HEK293T (cell line): Measurements from ENCODE around the gene DCHS2.

Source experiments
- BHLHE40 ChIP-seq: fragments of 450-650 bp; IDR thresholded peaks from 2 replicates; pipeline ENCODE4 v1.6.1; 2016; ENCODE audit warnings: mild to moderate bottlenecking, moderate library complexity, borderline replicate concordance
- FOXA1 ChIP-seq: fragments of 450-650 bp; IDR thresholded peaks from 2 replicates; pipeline ENCODE4 v1.6.1; 2016; ENCODE audit warnings: mild to moderate bottlenecking
- FOXK2 ChIP-seq: fragments of 450-650 bp; IDR thresholded peaks from 2 replicates; pipeline ENCODE4 v1.6.1; 2016; ENCODE audit warnings: mild to moderate bottlenecking
- FOXM1 ChIP-seq: fragments of 450-650 bp; IDR thresholded peaks from 2 replicates; pipeline ENCODE4 v1.6.1; 2017; ENCODE audit warnings: mild to moderate bottlenecking, borderline replicate concordance
- HDGF ChIP-seq: fragments of 450-650 bp; IDR thresholded peaks from 2 replicates; pipeline ENCODE4 v1.6.1; 2017; ENCODE audit warnings: antibody characterized with exemption, borderline replicate concordance
- LEF1 ChIP-seq: fragments of 450-650 bp; IDR thresholded peaks from 2 replicates; pipeline ENCODE4 v1.6.1; 2017; ENCODE audit warnings: mild to moderate bottlenecking, borderline replicate concordance
- NFRKB ChIP-seq: fragments of 450-650 bp; IDR thresholded peaks from 2 replicates; pipeline ENCODE4 v1.6.1; 2016; ENCODE audit warnings: mild to moderate bottlenecking, moderate library complexity
- SUZ12 ChIP-seq: fragments of 450-650 bp; IDR thresholded peaks from 2 replicates; pipeline ENCODE4 v1.6.1; 2016; ENCODE audit warnings: mild to moderate bottlenecking

DNA sequence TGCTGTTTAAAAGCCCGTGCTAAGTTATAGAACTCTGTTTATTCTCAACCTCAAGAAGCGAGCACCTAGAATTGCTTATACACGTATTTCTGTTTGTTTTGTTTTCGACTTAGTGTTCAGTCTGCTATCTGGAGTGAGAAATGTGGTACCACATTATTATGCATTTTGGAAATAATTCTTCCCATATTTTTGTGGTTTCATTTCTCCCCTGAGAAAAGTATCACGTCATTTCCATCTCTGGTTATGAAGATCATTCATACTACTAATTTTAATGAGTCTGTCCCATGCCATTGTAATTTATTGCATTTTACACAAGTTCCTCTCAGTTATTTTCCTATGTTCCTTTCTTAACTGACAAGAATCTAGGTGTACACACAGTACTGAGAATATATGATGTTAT lies 186.0 kb downstream of the DCHS2 start:
- no peak for TF ChIP-seq SUZ12
- TF ChIP-seq NFRKB, result no peak
- no peak for TF ChIP-seq FOXA1
- no peak for TF ChIP-seq FOXM1
- TF ChIP-seq LEF1, result no peak
- no peak for TF ChIP-seq HDGF
- no peak for TF ChIP-seq BHLHE40
- no peak for TF ChIP-seq FOXK2
